Measurements from ENCODE around the gene USP40.

DNA sequence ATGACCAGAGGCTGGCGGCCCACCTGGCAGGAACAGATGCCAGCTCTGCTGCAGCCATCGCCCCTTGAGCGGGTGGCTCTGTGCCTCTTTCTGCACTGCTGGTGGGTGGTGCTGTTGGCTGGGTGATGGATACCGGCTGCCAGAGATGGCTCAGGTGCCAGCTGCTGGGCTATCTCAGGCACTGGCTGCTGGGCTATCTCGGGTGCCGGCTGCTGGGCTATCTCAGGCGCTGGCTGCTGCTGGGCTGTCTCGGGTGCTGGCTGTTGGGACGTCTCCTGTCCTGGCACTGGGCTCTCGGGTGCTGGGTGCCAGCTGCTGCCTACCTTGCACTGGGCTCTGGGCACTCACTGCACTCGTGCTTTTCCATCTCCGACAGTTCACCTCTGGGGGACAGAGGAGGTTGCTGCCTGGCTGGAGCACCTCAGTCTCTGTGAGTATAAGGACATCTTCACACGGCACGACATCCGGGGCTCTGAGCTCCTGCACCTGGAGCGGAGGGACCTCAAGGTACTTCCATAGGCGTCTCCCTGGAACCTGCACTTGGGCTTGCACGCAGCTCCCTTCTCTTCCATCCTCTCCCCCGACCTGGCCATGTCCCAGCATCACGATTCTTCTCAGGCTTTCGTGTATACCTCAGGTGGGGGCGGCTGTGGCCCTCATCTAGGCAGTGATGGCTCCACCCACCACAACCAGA lies 98.4 kb downstream of the USP40 start:
- TF ChIP-seq, protein P1, sequence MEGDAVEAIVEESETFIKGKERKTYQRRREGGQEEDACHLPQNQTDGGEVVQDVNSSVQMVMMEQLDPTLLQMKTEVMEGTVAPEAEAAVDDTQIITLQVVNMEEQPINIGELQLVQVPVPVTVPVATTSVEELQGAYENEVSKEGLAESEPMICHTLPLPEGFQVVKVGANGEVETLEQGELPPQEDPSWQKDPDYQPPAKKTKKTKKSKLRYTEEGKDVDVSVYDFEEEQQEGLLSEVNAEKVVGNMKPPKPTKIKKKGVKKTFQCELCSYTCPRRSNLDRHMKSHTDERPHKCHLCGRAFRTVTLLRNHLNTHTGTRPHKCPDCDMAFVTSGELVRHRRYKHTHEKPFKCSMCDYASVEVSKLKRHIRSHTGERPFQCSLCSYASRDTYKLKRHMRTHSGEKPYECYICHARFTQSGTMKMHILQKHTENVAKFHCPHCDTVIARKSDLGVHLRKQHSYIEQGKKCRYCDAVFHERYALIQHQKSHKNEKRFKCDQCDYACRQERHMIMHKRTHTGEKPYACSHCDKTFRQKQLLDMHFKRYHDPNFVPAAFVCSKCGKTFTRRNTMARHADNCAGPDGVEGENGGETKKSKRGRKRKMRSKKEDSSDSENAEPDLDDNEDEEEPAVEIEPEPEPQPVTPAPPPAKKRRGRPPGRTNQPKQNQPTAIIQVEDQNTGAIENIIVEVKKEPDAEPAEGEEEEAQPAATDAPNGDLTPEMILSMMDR (IDR thresholded peaks at IDR 0.05) = no peak
- TF ChIP-seq EZH2 (IDR thresholded peaks at IDR 0.05; ENCODE audit: borderline replicate concordance, insufficient read depth, low read depth, low read length, poor library complexity, severe bottlenecking) = no peak

All from B cell (primary cell).